Measurements from ENCODE around the gene SH3D19.

The SH3D19 gene

GRCh38 chr4:151182455-151182996 lies 142.9 kb downstream of the SH3D19 start:
- ATAC-seq (ENCODE audit: insufficient read depth, low read depth): no peak
- Histone ChIP-seq H3K4me1 (ENCODE audit: insufficient read depth, low read length) (no peaks in the 10 kb centered on the region), H3K36me3 (ENCODE audit: insufficient read depth, low read length) (no peaks in the 10 kb centered on the region), H4K20me1 (ENCODE audit: insufficient read depth, low read length) (no peaks in the 10 kb centered on the region), H3K27me3 (ENCODE audit: insufficient read depth, low read length, poor library complexity) (peaks cover 3% of the 10 kb centered on the region), H3K9ac (ENCODE audit: low read depth, low read length) (no peak overlapping the region), H2AFZ (ENCODE audit: low read depth, low read length) (no peak overlapping the region), H3K79me2 (ENCODE audit: insufficient read depth, low read length) (no peaks in the 10 kb centered on the region), H3K4me2 (ENCODE audit: insufficient read depth, low read length) (no peak overlapping the region), H3K27ac (ENCODE audit: low read length) (no peak overlapping the region), H3K4me3 (ENCODE audit: low read depth in 1 of 2, low read length in 2 of 2) (no peak overlapping the region), H3K9me3 (ENCODE audit: insufficient read depth, low read length, severe bottlenecking) (no peaks in the 10 kb centered on the region)
- no peak for DNase-seq
- no peak for TF ChIP-seq EZH2 (IDR thresholded peaks at IDR 0.05; ENCODE audit: borderline replicate concordance, low read depth, low read length, severe bottlenecking)
- no peak for TF ChIP-seq CTCF (IDR thresholded peaks at IDR 0.05; ENCODE audit: borderline replicate concordance, extremely low read depth, low read length, poor library complexity, severe bottlenecking)

- Histone ChIP-seq H3K9ac (ENCODE audit: low read depth, low read length) (no peak overlapping the region), H3K9me3 (ENCODE audit: insufficient read depth, low read length, severe bottlenecking) (no peaks in the 10 kb centered on the region), H3K4me3 (ENCODE audit: low read depth in 1 of 2, low read length in 2 of 2) (no peak overlapping the region), H4K20me1 (ENCODE audit: insufficient read depth, low read length) (no peaks in the 10 kb centered on the region), H3K27ac (ENCODE audit: low read length) (no peak overlapping the region), H3K4me2 (ENCODE audit: insufficient read depth, low read length) (no peak overlapping the region), H3K36me3 (ENCODE audit: insufficient read depth, low read length) (no peaks in the 10 kb centered on the region), H2AFZ (ENCODE audit: low read depth, low read length) (no peak overlapping the region), H3K4me1 (ENCODE audit: insufficient read depth, low read length) (no peaks in the 10 kb centered on the region), H3K79me2 (ENCODE audit: insufficient read depth, low read length) (no peaks in the 10 kb centered on the region), H3K27me3 (ENCODE audit: insufficient read depth, low read length, poor library complexity) (no peaks in the 10 kb centered on the region)
- ATAC-seq (ENCODE audit: insufficient read depth, low read depth) (no peak), DNase-seq (no peak)
- TF ChIP-seq EZH2 (IDR thresholded peaks at IDR 0.05; ENCODE audit: borderline replicate concordance, low read depth, low read length, severe bottlenecking) (no peak), CTCF (IDR thresholded peaks at IDR 0.05; ENCODE audit: borderline replicate concordance, extremely low read depth, low read length, poor library complexity, severe bottlenecking) (no peak)
These were observed 148.7 kb downstream of the SH3D19 start for GRCh38 chr4:151176685-151177084.

DNA sequence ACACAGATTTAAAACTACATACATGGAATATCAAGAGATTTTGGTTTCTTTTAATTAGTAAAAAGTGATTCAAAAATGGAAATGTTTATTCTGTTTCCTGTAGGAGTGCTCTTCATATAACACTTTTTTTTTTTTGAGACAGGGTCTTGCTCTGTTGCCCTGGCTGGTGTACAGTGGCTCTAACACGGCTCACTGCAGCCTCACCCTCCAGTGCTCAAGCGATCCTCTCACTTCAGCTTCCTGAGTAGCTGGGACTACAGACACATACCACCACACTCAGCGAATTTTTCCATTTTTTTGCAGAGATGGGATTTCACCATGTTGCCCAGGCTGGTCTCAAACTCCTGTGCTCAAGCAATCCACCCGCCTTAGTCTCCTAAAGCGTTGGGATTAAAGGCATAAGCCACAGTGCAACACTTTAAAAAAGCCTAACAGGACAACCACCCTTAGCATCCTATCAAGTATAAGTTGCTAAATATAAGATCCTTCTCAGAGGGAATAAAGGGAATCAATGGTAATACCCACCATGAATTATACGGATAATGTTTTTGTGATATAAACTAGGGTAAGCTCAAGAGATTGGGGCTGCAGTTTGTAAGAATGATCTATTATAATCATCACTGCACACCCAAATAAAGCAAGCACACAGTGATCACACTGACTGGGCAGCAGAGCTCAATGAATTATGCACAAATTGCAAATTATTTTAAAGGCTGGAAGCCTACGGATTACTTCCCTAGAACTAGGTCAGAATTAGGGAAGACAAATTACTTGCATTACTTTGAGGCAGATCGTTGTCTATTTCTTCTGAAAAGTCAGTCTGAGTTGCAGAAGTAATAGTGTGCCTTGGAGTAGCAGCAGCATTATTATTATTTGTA lies 149.4 kb downstream of the SH3D19 start:
- H3K4me3 ChIP-seq (ENCODE audit: low read depth in 1 of 2, low read length in 2 of 2): no peak overlapping the region
- H3K27ac ChIP-seq (ENCODE audit: low read length): no peak overlapping the region
- H3K4me1 ChIP-seq (ENCODE audit: insufficient read depth, low read length): no peaks in the 10 kb centered on the region
- no peaks in the 10 kb centered on the region for H3K79me2 ChIP-seq (ENCODE audit: insufficient read depth, low read length)
- H3K27me3 ChIP-seq (ENCODE audit: insufficient read depth, low read length, poor library complexity): no peaks in the 10 kb centered on the region
- no peaks in the 10 kb centered on the region for H3K9me3 ChIP-seq (ENCODE audit: insufficient read depth, low read length, severe bottlenecking)
- TF ChIP-seq EZH2 (IDR thresholded peaks at IDR 0.05; ENCODE audit: borderline replicate concordance, low read depth, low read length, severe bottlenecking): no peak
- TF ChIP-seq CTCF (IDR thresholded peaks at IDR 0.05; ENCODE audit: borderline replicate concordance, extremely low read depth, low read length, poor library complexity, severe bottlenecking): no peak
- no peak overlapping the region for H2AFZ ChIP-seq (ENCODE audit: low read depth, low read length)
- H3K9ac ChIP-seq (ENCODE audit: low read depth, low read length): no peak overlapping the region
- no peaks in the 10 kb centered on the region for H4K20me1 ChIP-seq (ENCODE audit: insufficient read depth, low read length)
- ATAC-seq (ENCODE audit: insufficient read depth, low read depth) (no peak), DNase-seq (no peak)
- H3K4me2 ChIP-seq (ENCODE audit: insufficient read depth, low read length): no peak overlapping the region
- no peaks in the 10 kb centered on the region for H3K36me3 ChIP-seq (ENCODE audit: insufficient read depth, low read length)
